HG02642 (cell line): Measurements from ENCODE around the gene TMEM45A.
"Not testable (repeated sequence)": the region's sequence is repeated elsewhere in the genome, so short reads cannot be mapped to it uniquely, and the experiment has no call there.

Source experiments
- ATAC-seq: cut with Tn5 transposase; IDR thresholded peaks from one replicate; pipeline ENCODE4 v1.9.1; 2021; ENCODE audit warnings: mild to moderate bottlenecking; ENCODE audit not compliant: unreplicated experiment, poor library complexity

TMEM45A gene

DNA sequence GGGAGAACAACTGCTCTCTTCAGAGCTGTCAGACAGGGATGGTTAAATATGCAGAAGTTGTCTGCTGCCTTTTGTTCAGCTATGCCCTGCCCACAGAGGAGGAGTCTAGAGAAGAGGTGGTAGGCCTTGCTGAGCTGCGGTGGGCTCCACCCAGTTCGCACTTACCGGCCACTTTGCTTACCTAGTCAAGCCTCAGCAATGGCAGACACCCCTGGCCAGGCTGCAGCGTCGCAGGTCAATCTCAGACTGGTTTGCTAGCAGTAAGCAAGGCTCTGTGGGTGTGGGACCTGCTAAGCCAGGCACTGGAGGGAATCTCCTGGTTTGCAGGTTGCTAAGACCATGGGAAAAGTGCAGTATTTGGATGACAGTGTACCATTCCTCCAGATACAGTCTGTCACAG lies 12.3 kb upstream of the TMEM45A start:
- no peak for ATAC-seq

DNA sequence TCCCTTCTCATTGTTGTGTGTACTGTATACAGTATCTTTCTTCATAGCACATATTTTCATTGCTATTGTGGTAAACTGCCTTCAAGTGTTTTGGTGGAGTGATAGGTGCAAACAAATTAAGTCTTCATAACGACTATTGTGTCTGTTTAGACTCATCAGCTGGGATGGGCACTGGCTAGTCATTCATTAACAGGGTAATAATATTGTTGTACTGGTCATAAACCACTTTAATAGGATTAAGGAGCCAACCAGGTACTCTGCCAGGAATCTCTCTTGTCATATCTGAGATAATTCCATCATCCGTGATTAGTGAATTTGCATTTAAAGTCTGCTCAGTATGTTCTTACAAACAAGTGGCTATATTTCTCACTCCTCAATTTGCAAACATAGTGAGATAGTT lies 10.2 kb upstream of the TMEM45A start:
- ATAC-seq, result no peak

DNA sequence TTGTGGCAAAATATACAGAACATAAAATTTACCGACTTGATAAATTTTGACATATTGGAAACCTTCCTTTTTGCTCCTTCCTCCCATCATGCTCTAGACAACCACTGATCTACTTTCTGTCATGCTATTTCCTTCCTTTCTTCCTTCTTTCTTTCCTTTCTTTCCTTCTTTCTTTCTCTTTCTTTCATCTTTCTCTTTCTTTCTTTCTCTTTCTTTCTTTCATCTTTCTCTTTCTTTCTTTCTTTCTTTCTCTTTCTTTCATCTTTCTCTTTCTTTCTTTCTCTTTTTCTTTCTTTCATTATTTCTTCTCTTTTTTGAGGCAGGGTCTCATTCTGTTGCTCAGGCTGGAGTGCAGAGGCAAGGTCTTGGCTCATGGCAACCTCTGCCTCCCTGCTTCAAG lies 8.9 kb upstream of the TMEM45A start:
- no peak for ATAC-seq

DNA sequence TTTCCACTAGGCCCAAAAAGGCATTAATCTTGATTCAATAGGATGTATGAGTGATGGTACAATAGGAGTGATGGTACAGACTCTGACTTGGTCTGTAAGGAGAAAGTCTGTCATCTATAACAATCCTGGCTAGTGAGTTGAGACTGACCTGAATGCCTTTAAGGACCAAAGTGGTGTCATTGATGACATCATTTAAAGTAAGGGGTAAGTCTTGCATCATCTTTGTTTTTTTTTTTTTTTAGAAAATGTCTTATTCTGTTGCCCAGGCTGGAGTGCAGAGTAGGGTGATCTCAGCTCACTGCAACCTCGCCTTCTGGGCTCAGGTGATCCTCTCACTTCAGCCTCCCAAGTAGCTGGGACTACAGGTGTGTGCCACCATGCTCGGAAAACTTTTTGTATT lies 5.6 kb upstream of the TMEM45A start:
- no peak for ATAC-seq

DNA sequence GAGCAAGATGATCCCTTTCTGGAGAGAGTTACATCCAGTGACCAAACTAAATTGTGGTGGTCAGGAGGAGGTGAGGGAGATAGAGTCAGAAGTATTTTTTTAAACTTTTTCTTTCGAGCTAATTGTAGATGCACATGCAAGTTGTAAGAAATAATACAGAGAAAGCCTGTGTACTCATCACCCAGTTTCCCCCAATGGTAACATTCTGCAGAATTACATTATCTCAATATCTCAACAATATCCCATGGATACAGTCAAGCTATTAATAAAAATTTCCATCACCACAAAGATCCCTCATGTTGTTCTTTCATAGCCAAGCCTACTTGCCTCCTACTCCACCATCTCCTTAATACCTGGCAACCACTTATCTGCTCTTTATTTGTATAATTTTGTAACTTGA lies 3.3 kb upstream of the TMEM45A start:
- no peak for ATAC-seq

DNA sequence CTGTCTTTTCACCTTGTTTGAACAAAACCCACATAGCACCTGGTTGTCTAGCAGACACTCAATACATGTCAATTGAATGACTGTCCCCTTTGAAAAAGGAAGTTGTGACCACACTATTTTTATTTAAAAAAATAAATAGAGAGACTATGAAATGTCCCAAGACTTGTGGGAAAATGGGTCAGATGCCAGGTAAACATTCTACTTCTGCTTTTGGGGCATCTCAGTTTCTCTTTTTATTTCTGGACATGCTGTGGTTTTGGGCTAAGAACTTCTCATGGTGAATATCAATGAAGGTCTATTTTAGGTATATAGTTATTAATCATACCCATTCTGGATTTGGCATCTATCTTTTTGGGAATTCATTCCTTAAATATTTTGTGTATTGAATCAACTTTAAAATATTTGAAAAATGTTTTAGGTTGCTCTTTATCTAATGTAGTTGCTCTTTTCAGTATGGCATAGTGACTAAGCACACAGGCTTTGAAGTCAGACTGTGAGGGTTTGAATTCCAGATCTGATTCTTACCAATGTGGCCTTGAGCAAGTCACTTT lies 4.4 kb downstream of the TMEM45A start:
- peak; percentile 18 for ATAC-seq

DNA sequence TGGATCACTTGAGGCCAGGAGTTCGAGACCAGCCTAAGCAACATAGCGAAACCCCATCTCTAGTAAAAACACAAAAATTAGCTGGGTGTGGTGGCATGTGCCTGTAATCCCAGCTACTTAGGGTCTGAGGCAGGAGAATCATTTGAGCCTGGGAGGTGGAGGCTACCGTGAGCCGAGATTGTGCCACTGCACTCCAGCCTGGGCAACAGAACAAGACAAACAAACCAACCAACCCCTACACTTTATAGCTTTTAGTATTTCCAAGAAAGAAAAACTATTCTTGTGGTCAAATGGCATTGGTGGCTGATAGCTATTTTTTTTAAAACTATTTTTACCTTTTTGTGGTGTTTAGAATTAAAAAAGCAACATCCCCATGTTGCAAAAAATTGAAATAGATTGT lies 7.2 kb downstream of the TMEM45A start:
- ATAC-seq, result no peak

DNA sequence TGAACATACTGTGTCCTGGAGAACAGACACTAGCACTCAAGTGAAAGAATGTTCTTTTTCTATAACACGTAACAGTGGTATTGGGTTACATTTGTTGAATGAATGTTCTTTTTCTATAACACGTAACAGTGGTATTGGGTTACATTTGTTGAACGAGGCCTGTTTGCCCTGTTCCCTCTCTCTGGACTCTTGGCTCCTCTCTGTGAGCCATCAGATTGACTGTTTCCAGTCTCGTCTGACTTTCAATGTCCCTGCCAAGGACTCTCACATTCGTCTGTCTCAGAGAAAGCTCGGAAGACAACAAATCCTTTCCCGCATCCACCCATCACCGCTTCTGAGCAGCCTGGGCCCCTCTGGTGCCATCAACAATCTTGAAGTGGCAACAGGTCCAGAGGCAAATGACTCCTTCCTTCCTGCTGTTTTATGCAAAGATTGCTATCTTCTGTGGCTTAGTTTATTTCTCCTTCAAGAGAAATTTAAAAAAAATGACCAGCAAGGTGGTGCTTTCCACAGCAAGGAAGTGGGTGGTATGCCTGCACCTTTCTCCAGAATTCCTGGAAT lies 8.0 kb downstream of the TMEM45A start:
- no peak for ATAC-seq

DNA sequence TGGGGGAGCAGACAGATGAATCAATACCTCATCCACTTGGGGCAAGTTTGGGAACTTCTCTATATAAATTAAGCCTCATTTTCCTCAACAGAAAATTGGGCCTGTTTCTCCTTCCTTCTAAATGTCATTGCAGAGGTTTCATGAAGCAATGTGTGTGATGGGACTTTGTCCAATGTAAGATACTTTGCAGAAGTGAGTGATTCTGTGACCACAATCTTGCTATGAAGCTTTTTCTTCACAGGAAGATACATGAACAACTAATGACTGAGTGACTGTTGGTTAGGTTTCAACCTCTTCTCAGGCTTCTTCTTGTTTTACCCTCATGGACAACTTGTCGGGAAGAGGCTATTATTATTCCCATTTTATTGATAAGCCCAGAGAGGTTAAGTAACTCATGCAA lies 11.0 kb downstream of the TMEM45A start:
- no peak for ATAC-seq

DNA sequence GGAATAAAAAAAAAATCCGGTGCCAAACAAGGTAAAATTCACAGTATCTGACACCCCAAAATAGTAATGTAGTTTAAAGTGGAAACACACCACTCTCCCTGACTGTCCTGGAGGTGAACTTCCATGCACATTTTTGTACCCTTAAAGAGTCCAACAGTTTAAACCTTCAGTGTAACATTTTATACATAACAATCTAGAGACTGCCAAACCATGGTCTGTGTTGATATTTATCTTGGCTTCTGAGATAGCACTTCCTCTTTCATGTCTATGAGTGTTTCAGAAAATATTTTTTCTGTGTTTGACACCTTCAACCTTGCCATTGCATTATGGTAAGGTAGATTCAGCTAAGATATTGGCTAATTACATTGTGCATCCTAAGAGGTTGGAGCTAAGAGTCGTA lies 13.9 kb downstream of the TMEM45A start:
- ATAC-seq, result no peak

DNA sequence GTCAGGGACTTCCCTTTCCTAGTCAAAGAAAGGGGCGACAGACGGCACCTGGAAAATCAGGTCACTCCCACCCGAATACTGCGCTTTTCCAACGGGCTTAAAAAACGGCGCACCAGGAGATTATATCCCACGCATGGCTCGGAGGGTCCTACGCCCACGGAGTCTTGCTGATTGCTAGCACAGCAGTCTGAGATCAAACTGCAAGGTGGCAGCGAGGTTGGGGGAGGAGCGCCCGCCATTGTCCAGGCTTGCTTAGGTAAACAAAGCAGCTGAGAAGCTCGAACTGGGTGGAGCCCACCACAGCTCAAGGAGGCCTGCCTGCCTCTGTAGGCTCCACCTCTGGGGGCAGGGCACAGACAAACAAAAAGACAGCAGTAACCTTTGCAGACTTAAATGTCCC lies 17.4 kb downstream of the TMEM45A start:
- ATAC-seq, result not testable (repeated sequence)

DNA sequence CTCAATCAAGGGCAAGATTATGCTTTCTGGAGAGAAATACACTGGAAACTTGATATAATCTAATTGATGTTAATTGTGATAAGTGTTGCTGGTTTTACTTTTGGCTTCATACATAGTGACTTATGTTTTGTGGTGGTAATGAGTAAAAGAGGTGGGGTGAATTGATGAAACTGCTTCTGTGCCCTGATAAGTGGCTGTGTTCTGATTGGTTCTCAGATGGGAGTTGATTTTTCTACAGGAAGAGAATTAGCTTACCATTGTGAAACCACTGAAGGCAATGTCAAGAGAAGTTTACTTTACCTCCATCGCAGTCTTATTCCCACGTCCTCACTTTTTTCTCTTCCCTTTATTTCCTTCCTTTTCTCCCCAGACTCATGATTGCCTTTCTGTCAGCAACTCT lies 23.8 kb downstream of the TMEM45A start:
- no peak for ATAC-seq

DNA sequence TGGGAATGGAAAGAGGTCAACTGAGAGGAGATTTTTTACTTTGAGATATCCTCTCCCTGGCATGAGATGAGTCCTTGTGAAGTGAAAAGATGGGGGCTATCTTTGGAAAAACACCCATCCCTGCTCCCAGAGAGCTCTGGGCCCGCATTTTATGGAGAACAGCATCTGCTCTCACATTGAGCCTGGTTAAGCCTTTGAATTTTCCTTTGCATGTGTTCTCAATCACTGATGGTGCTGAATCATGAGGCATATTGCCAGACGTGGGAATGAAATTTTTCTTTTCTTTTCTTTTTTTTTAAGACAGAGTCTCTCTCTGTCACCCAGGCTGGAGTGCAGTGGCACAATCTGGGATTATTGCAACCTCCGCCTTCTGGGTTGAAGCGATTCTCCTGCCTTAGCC lies 24.4 kb downstream of the TMEM45A start:
- ATAC-seq, result no peak

DNA sequence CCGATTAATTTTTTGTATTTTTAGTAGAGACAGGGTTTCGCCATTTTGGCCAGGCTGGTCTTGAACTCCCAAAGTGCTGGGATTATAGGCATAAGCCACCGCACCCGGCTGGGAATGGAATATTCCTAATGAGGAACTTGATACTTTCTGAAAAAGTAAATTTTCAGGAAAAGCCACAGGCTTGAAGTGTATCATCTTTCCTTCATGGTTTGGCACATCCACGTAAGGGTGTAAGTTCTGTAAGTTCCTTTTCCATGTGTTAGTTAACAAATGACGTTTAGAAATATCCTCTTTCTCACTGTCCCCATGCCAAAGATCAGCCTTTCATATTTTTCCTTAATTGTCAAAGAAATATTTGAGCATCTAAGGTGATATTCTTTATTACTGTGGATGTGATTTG lies 24.9 kb downstream of the TMEM45A start:
- no peak for ATAC-seq

DNA sequence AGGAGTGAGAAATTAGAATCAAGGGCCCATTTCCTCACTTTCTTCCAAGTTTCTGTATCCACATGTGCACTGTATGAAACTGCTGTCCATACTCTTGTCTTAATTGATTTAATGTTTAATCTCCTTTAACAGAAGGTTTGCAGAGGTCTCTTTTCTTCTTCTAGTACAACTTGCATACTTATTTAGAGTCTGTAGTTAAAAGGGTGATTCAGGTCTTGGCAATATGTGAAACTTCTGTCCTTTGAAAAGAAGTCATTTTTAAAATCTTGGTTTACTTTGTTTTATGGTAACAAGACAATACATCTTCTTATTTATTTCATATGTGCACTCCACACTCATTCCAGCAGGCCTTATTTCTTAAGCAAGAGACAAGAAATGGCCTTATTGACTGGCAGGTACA lies 25.8 kb downstream of the TMEM45A start:
- ATAC-seq, result no peak

DNA sequence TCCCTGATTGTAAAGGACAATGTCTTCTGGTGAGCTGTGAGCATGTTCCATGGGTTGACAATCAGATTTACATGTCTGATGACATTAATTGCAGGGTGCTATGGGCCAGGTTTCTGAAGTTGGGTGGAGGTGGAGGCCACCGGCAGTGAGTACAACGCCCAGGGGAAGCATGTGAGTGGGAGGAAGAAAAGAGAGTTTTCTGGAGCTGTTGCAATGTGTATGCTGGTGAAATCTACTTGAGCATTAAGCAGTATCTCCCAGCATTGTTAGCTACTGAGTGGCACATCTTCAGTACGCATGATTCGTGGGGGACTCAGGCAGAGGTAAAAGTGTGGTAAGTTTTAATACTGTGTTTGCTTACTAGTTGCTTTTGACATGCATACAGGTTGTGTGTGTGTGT lies 26.6 kb downstream of the TMEM45A start:
- no peak for ATAC-seq

DNA sequence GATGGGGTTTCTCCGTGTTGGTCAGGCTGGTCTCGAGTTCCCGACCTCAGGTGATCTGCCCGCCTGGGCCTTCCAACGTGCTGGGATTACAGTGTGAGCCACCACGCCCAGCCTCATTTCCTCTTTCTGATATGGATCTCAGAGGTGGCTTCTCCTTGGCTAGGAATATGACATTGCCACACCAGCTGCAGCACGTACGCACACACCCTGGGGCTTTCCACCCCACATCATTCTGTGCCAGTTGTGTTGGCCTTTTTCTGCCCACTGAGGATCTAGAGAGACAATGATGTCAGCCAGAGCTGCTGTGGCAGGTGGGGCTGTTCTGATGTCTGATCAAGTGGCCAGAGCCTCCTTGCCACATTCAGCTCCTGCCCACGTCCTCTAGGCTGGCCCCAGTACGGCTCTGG lies 29.0 kb downstream of the TMEM45A start:
- peak; percentile 62 for ATAC-seq

DNA sequence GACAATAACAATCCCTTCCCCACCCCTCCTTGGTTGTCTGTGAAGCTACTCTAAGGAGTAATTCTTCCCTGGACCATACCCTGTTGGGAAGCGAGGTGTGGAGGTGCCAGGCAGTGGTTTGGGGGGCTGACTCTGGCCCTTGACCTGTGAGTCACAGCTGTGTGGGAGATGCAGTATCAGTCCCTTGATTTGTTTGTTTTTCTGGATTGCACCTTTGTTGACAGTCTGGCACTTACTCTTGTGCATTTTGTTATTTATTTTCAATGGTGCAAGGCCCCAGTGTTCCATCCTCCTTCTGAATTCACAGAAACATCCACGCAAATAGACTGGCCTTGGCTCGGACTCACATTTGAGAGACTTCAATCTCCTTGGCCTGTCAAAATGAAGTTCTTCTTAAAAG lies 29.7 kb downstream of the TMEM45A start:
- ATAC-seq, result no peak

DNA sequence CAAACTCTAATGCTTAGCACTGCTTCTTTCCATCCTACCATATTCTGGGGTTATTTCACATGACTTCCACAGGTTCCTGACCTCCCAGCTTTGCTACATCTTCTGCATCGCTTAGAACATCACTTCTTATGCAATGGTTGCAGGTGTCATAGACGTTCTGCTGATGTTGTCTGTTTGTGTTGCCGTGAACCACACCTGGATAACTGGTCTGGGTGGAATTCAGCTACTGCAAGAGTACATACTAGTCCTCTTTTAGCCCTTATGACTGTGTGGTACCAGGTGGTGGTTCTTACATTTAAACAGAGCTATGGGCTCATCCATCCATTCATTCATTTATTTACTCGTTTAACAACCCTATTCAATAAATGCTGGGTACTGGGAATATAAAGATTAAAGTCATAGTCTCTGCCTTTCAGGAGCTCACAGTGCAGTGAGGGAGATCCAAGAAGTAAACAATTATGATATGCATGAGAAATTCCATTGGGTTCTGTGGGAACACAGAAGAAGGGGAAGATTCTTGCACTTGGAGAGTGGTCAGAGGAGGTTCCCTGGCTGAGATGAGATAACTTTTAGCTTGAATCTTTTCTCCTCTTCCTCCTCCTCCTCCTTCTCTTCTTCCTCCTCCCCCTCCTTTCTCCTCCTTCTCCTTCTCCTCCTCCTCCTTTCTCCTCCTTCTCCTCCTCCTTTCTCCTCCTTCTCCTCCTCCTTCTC lies 30.8 kb downstream of the TMEM45A start:
- no peak for ATAC-seq

DNA sequence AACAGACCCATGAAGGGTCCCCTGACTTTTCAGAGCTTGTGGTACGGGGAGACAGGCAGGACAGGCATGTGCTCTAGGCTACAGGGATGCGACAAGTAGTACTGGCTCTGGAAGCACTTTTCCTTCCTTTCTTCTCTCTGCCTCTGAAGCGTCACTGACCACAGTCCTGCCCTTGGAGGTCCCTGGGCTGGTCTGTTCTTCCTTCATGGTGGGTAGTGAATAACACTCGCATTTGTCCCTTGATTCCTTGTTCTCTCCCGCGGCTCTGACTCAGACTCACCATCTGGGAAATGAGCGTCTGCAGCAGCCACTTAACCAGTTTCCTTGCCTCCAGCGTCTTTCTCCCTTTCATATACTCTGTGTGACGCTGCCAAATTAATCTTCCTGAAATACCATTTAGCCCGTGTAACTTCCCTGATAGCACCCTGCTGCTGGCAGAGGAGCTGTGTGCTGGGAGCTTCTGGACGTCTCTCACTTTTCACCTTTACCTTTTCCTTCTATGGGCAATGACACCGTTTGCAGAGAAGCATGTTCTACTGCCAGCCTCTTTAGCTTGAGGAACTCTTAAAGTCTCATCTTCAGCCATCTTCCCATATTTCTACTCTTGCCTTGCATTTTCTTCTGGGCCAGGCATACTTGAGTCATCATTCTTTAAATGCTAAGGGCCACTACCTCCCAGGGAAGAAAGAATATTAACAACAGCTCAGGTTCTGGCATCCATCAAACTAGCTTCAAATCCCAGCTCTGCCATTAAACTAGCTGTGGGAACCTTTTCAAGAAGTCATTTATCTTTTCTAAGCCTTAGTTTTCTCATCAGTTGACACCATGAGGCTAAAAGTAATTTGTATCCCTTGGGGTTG lies 33.6 kb downstream of the TMEM45A start:
- no peak for ATAC-seq

DNA sequence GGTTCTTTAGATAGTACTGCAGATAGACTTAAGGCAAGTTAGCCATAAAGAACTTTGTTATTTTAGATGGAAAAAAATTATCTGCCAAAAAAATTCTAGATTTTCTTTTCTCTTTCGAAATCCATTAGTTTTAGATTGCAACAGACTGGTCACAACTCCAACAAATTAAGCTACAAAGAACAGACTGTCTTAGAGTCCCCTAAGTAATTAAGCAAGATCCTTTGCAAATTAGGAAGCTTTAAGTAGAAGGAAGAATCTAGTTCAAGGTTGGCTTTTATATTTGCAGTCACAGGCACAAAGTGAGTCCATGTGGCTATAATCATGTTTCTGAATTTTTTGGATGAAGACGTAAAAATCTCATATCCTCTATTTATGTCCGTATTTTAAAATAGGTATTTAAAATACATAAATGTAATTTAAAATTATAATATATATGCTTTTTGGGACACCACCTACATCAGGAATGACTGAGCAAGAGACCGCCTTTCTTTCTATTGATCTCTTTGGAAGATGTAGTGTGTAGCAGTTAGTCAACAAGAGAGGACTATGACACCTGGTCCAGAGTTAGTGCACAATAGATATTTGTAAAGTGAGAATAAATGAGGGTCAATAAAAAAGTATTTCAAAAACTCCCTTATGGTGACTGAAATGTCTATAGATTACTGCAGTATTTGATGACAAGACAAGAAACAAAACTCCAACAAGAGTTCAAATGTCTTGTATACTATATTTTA lies 34.4 kb downstream of the TMEM45A start:
- no peak for ATAC-seq
